ELF-1 (cell line): ENCODE data around the gene ADAMTS6.

ENCODE experiments used
- DNase-seq: peaks from one replicate; pipeline ENCODE4 v3.0.0-alpha.2; 2016; ENCODE audit warnings: low read depth, low spot score

The ADAMTS6 gene

DNA sequence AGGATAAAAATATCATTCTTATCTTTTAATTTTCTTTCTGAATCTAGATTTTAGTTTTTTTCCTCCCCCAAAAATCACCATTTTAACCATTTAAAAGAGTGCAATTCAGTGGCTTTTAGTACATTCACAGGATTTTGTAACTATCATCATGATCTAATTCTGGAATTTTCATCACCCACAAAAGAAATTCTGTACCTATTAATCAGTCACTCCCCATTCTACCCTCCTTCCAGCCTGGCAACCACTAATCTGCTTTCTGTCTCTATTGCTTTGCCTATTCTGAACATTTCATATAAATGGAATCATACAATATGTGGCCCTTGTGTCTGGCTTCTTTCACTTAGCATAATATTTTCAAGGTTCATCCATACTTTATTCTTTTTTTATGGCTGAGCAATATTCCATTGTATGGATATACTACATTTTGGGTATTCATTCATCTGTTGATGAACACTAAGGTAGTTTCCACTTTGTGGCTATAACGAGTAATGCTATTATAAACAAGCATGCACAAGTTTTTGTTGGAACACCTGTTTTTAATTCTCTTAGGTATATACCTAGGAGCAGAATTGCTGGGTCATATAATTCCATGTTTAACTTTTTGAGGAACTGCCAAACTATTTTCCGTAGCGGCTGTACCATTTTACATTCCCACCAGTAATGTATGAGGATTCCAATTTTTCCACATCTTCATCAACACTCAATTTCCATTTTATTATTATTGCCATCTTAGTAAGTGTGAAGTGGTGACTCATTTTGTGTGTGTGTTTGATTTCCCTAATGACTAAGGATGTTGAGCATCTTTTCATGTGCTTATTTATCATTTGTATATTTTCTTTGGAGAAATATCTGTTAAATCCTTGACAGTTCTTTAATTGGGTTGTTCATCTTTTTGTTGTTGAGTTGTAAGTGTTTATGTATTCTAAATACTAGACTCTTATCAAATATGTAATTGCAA is 372.7 kb downstream of the ADAMTS6 start:
- DNase-seq: no peak

DNA sequence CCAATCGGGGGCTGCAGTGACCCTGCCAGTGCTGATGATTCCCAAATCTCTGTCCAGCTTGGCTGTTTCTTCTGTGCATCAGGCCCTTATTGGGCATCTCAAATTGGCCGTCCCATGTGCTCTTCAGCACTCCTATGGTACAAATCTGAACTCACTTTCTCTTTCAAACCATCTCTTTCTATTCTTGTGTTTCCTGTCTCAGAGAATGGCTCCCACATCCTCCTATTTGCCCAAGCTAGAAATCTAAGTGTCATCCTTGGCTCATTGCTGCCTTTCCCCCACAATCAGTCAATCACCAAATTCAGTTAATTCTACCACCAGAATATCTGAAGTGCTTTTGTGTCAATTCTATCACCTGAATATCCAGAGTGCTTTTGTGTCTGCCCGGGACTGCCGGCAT is 376.4 kb downstream of the ADAMTS6 start:
- no peak for DNase-seq

DNA sequence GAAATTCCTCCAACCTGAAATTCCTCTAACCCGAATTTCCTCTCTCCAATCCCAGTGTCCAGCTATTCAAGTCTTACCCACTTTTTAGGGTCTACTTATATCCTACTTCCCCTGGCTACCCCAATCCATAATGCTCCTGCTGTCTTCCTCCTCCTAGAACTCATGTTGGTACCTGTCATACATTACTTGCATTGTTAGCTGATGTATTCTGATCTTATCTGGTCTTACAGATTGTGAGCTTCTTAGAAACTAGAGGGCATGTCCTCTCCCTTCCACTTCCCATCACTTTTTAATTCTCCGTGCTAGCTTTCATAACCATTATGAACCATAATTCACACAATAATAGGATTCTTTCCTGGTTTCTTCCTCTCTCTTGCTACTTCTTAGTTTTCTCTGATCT is 376.9 kb downstream of the ADAMTS6 start:
- no peak for DNase-seq

DNA sequence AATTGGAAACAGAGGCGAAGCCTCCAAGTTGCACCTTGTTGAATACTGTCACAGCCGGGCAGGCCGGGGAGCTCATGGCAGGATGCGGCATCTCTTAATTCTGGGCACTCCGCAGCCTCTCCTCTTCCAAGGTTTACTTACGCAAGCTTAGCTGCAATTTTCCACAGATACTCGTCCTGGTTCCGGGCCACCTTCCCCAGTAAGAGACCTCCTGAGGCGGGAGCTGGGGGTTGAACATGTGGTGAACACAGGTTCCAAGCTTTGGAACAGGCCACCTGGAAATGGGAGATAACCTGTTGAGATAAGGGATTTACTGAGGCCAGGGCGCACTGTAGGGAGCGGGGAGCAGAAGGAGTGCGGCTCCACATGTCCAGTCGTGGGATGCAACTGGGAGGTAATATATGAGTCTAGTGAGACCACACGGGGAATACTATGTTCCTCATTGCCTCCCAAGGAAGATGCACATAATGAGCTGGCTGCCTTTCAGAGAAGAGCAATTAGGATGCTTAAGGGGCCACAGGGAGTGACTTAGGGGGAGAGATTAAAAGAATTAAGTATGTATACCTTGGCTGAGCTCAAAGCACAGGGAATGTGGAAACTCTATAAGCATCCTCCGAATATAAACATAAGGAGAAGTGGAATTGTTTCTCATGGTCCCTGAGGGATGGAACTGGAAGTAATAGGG is 377.8 kb downstream of the ADAMTS6 start:
- DNase-seq: no peak

DNA sequence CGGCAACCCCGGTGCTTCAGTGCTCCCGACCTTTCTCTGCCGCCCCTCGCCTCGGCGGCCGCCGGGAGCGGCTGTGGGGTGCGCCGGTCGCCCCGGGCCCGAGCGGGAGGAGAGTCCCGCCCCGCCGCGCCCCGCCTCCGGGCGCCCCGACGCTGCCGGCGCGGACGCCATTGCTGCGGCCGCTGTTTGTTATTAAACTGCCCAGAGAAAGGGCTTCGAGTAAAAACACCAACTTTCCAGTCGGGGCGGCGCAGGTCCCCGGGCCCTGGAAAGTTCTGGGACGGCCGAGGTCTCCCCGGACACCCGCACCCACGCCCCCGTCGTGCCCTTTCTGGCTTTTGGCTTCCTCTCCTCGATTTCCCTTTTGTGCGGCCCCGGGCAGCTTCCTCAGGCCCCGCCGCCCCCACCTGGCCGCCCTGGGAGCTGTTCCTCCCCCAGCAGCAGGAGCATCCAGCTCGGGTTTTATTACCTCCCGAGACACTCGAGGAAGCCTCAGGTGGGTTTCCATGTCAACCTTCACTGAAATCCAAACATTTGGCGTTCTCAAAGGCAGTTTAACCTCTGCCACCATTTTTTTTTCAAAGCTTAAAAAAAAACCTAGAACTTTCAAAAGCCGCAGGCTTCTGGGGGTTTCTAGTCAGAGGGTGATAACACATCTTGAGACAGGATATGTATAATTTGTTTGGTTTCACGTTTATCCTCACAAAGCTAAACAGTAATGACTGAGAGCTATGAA is 378.6 kb downstream of the ADAMTS6 start:
- peak; percentile 75 for DNase-seq

DNA sequence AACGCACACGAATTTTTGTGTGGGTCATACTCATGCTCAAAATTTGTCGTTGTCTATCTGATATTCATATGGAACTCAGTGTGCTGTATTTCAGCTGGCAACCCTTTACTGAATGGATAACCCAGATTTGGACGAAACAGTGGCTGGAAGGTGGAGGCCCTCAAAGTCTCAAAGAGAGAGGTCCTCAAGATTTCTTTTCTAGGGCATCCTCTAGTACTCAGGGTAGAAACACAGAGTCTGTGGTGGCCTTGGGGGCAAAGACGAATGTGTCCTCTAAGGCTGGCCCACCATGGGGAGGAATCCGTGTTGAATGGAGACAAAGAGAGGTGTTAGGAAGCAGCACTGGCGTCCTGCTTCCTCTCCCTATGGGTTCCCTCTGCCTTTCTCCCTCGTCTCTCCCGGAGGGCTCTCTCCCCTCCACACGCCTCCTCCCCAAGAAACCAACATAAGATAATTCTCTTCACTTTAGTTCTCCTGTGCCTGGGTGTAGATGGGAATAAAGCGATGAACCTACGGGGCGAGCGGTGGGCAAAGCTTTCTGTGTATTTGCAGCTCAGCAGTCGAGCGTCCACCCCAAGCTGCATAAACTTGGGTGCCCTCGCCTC is 379.2 kb downstream of the ADAMTS6 start:
- peak; percentile 62 for DNase-seq

DNA sequence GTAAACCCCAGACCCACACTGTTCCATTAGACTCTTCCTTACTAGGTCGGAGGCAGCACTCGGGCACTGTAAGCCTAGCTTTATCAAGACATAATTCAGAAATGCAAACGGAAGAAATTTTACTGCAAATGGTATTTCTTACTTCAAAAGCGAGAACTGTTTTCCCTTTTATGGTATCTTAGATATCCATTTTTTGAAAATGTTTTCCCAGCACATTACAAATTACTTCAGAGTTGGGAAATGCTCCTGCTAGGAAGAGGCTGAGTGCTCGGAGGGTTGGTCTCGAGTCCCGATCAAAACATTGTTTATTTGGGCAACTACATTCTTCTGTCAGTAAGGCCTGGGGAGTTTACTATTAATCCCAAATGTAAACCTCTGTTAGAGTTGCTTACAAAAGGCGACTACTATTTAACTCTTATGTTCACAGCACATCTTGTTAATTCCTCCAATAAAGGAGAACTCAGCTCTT is 380.1 kb downstream of the ADAMTS6 start:
- no peak for DNase-seq

DNA sequence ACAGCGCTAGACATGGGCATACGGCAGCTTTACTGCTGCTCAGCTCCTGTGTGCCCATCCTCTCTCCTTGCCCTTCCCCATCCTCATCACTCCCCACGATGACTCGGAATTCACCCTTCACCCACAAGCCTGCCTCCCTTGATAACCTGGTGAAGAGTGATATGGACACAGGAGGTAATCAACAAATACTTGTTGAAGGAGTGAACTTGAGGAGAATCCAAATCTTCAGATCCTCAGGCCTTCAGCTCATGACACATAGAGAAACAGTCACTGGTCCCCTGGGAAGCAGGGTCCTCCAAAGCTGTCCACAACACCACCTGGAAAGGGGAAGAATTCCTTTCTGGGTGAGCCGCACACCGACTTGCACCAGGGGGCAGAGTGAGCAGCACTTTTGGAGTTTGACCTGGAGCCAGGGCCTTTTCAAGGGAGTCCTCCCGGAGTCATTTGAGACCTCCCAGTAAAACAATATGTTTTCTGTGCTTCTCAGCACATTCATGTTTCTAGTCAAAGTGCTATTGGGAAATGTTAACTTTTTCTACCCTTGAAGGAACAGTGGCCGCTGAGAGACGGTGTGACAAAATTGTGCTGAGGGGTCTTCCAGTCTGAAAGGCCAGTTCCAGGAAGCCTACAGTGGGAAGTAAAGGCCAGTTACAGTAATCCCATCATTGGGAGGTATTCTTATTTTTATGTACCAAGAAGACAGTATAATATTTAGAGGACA is 380.6 kb downstream of the ADAMTS6 start:
- DNase-seq: peak; percentile 82
